Embryonic facial prominence (tissue), 1 donor: ENCODE results near the gene PNMA3.
"Not testable (repeated sequence)": the region's sequence is repeated elsewhere in the genome, so short reads cannot be mapped to it uniquely, and the experiment has no call there.

Source experiments
- DNase-seq: peaks from one replicate; pipeline ENCODE4 v3.0.0-alpha.2; 2016; ENCODE audit errors: extremely low spot score

Gene PNMA3

DNA sequence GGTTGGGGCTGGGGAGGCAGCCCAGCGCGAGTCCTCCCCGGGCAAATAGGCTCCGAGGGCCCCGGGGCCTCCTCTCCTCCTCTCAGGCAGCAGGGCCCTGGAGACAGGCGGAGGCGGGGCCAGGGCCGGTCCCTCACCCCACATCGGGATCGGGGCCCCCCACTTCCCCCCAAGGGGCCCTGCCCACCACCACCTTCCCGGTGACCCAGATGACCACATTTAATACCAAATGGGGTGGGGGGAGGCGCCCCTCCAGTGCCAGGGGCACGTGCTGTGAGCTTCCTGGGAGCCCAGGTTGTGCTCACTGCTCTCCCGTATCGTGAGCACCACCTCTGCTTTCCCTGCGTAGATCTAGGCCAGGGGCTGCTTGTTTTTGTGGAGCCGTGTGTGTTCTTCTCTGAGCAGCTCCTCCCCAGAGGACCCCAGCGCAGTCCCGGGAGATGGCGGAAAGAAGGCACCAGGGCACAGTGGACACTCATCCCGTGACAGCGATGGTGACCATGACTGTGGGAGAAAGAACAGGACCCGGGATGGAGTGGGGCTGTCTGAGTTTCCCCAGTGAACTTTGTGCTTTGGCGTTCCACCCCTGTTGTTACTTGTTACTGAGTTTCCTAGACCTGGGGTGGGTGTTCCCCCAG, 18.1 kb downstream of the PNMA3 start:
- DNase-seq: no peak

DNA sequence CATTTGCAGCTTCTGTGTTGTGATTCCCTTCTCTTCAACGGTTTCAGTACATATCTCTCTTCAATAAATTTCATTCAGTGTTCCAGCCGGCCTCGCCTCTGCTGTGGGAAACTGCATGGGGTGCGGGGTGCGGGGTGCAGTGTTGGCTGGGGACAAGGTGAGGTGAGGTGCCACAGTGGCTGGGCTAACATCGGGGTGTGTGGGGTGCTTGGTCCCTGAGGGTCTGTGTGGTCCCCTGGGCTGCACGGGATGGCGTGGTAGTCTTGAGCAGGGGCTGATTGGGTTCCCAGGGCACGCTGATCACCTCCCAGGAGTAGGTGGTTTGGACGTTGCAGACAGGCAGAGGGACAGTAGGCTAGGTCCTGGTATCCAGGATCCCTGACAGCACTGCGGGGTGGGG, 18.7 kb downstream of the PNMA3 start:
- no peak for DNase-seq

DNA sequence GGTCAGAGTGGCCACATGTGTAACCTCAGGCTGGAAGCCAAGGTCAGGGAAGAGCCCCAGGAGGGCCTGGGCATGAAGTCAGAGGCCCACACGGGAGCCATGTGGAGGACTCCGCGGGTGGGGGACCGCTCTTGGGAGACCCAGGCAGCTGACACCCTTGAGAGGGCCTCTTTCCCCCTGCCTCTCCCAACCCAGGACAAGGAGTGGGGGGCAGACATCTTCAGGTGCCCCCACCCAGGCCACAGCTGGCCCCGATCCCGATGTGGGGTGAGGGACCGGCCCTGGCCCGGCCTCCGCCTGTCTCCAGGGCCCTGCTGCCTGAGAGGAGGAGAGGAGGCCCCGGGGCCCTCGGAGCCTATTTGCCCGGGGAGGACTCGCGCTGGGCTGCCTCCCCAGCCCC, 19.1 kb downstream of the PNMA3 start:
- DNase-seq: no peak

DNA sequence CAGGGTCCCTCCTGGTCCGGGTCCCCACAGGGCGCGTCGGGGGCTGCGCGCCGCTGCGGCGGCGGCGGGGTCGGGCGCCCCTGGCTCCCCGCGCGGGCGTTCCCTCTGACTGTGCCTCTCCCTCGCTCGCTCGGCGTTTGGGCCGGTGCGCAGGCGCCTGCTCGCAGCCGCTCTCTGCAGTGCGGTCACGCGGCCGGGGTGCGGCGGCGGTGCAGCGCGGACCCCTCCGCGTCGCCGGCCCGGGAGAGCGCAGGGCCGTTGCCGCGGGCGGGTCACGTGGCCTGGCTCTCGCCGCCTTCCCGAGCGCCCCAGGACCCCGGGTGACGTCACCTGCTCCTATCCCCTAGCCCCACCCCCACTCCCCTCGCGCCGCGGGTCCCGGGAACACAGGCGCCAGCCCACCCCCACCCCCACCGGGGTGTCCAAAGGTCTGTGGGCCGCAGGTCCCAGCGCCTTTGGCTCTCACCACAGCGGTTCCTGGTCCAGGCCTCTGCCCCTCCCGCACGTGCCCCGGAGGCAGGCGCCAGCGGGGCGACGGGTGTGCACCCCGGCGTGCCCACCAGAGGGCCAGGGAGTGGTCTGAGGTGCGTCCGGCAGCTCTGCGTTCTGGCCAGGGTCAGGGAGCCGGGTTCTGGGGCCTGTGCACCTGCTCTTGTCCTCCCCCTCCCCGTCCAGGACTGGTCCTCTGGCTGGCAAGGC, 21.3 kb downstream of the PNMA3 start:
- not testable (repeated sequence) for DNase-seq

DNA sequence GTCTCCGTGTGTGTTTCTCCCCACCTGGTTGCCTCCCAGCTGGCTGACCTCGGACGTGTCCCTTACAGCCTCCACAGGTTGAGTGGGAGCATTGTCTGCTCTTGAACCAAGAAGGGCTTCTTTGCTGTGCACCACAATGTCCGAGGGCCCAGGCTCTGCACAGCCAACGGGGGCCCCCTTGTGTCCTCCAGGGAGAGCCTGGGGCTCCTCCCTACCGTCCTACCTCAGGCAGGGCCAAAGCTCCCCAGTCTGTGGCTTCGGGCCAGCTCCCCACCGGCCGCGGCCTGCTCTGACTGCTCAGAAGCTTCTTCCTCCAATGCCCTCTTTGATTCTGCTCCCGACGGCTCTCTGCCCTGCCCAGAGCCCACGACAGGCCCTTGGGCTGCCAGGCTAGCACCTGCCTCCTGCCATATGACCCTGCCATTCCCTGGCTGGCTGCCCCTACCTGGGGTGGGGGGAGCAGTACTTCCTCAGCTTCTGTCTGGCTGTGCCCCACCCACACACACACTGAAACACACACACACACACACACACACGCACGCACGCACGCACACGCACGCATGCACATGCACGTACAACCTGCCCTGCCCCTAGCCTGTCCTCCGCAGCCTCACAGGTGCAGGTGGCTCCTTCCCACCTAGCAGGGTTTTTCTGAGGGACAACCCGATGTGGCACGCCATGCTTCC, 27.1 kb downstream of the PNMA3 start:
- DNase-seq: not testable (repeated sequence)

DNA sequence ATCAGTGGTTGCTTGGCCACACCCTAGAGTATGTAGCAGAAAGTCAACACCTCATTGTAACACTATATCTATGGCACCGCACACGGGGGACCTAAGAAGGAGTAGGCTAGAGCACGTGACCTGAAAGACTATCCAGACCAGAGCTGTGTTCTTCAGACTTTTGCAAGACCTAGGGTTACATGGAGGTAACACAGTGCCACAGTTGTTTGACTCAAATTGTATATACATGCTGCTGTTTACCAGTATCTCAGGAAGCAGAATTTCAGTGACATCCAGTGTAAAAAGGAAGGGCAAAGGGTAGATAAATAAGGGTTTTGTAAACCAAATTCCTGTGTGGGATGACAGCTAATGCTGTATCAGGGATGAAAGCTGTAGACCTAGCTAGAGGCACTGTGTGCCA, 46.1 kb downstream of the PNMA3 start:
- DNase-seq: no peak

DNA sequence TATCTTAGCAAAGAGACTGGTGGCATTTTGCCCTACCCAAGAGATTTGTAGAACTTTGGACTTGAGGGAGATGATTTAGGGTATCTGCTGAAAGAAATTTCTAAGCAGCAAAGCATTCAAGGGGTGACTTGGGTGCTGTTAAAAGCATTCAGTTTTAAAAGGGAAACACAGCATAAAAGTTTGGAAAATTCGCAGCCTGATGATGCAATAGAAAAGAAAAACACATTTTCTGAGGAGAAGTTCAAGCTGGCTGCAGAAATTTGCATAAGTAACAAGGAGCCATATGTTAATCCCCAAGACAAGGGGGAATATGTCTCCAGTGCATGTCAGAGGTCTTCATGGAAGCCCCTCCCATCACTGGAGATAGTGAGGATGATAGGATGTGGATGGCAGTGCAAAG, 48.7 kb downstream of the PNMA3 start:
- not testable (repeated sequence) for DNase-seq

DNA sequence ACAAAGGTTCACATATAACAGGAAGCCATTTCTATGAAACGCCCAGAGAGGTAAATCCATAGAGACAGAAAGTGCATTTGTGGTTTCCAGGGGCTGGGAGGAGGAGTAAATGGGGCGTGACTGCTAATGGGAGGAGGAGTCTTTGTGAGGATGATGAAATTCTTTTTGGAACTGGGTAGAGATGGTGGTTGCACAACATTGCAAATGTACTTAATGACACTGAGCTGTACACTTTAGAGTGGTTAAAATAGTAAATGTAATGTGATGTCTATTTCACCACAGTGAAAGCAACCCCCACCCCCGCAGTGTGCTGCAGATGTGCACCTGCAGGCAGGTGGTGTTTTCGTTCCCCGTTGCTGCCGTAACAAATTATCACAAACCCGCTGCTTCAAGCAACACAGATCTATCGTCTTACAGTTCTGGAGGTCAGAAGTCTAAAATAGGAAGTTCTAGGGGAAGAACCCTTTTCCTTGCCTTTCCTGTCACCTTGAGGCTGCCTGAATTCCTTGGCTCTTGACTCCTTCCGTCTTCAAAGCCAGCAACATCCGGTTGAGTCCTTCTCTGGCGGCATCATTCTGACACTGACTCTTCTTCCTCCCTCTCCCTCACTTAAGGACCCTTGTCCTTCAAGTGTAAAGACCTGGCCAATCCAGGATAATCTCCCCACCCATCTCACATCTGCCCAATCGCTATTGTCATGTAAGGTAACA, 50.0 kb downstream of the PNMA3 start:
- DNase-seq: not testable (repeated sequence)
